ENCODE data around the gene EFCAB6.

DNA sequence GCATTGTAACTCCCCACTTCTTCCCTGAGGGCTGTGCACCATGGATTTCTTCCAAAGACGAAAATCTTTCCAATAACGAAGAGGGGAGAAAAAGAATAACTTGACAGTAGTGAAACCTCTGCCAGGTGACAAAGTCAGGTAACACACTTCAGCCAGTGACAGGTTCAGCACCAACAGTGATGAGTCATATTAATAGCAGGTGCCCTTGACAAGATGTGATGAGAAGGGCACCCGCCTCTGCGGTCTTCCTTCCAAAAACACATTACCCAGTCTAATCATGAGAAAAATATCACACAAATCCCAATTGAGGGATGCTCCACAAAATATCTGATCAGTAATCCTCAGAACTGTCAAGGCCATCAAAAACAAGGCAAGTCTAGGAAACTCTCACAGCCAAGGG is 157.8 kb downstream of the EFCAB6 start:
- TF ChIP-seq, protein P1, sequence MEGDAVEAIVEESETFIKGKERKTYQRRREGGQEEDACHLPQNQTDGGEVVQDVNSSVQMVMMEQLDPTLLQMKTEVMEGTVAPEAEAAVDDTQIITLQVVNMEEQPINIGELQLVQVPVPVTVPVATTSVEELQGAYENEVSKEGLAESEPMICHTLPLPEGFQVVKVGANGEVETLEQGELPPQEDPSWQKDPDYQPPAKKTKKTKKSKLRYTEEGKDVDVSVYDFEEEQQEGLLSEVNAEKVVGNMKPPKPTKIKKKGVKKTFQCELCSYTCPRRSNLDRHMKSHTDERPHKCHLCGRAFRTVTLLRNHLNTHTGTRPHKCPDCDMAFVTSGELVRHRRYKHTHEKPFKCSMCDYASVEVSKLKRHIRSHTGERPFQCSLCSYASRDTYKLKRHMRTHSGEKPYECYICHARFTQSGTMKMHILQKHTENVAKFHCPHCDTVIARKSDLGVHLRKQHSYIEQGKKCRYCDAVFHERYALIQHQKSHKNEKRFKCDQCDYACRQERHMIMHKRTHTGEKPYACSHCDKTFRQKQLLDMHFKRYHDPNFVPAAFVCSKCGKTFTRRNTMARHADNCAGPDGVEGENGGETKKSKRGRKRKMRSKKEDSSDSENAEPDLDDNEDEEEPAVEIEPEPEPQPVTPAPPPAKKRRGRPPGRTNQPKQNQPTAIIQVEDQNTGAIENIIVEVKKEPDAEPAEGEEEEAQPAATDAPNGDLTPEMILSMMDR (conservative IDR thresholded peaks at IDR 0.05) = no peak
- no peak for TF ChIP-seq EZH2 (IDR thresholded peaks at IDR 0.05; ENCODE audit: low read depth)

All from PC-9 (cell line).